Measurements from ENCODE around the gene LBP.
"Not testable (repeated sequence)": the region's sequence is repeated elsewhere in the genome, so short reads cannot be mapped to it uniquely, and the experiment has no call there.

LBP gene

GRCh38 chr20:38402089-38402488 is 55.8 kb downstream of the LBP start:
- DNase-seq, result no peak

- no peak for DNase-seq
Measured at GRCh38 chr20:38402816-38403215, 56.5 kb downstream of the LBP start.

GRCh38 chr20:38404016-38404415 is 57.7 kb downstream of the LBP start:
- DNase-seq, result no peak

GRCh38 chr20:38405132-38405531 is 58.9 kb downstream of the LBP start:
- DNase-seq, result no peak

- no peak for DNase-seq
Measured at GRCh38 chr20:38406476-38406875, 60.2 kb downstream of the LBP start.

GRCh38 chr20:38407321-38407720 is 61.0 kb downstream of the LBP start:
- DNase-seq, result no peak

- DNase-seq, result not testable (repeated sequence)
Measured at GRCh38 chr20:38407822-38408221, 61.5 kb downstream of the LBP start.

- DNase-seq, result no peak
Measured at GRCh38 chr20:38412877-38413577, 66.7 kb downstream of the LBP start.

GRCh38 chr20:38414769-38415450 is 68.6 kb downstream of the LBP start:
- no peak for DNase-seq

GRCh38 chr20:38418509-38419204 is 72.4 kb downstream of the LBP start:
- DNase-seq, result no peak

GRCh38 chr20:38420388-38421085 is 74.3 kb downstream of the LBP start:
- no peak for DNase-seq

- DNase-seq, result no peak
Measured at GRCh38 chr20:38421915-38422314, 75.6 kb downstream of the LBP start.

GRCh38 chr20:38423541-38423940 is 77.3 kb downstream of the LBP start:
- no peak for DNase-seq

GRCh38 chr20:38424401-38424800 is 78.1 kb downstream of the LBP start:
- DNase-seq, result no peak

GRCh38 chr20:38426006-38426897 is 80.0 kb downstream of the LBP start:
- DNase-seq, result peak in 1 of 2 experiments; percentile 35

All from activated CD4-positive, alpha-beta T cell treated with anti-CD3 and anti-CD28 coated beads, Interleukin-2, amount 50 U/mL, for 48 hours (primary cell).